SK-N-DZ (cell line): ENCODE results near the gene PAK1IP1. TPM values are rescaled to one million over a fixed set of nuclear protein-coding genes. Genes with fewer than 3 reads are reported as not detected.
"Not testable (repeated sequence)": the region's sequence is repeated elsewhere in the genome, so short reads cannot be mapped to it uniquely, and the experiment has no call there.

Experiments
- DNase-seq: peaks from one replicate; pipeline ENCODE4 v3.0.0-alpha.2; 2015; ENCODE audit warnings: low spot score
- polyA plus RNA-seq, 2 experiments: library from polyadenylated mRNA; depleted of rRNA; stranded (reverse); fragments of >200 nt; gene quantifications; 2 replicates each; pipeline ENCODE4 v1.2.3, GENCODE V29; 2014

PAK1IP1 gene
- polyA plus RNA-seq (2014; cell fraction: cytosol; rRNA removed), result 42.8 and 50.6 TPM in 2 replicates
- polyA plus RNA-seq (2014; cell fraction: nucleus; rRNA removed), result 27.8 and 31.8 TPM in 2 replicates

- peak; percentile 95 for DNase-seq
These were observed at the start of gene PAK1IP1, which contains the start of gene C6orf52 for GRCh38 chr6:10694302-10695085. TSS of gene PAK1IP1 (plus strand) at chr6:10694972. CDS start at chr6:10694986, 14 bp downstream. TSS of gene C6orf52 (minus strand) at chr6:10694616. CDS start at chr6:10687550, 7,066 bp downstream.

DNA sequence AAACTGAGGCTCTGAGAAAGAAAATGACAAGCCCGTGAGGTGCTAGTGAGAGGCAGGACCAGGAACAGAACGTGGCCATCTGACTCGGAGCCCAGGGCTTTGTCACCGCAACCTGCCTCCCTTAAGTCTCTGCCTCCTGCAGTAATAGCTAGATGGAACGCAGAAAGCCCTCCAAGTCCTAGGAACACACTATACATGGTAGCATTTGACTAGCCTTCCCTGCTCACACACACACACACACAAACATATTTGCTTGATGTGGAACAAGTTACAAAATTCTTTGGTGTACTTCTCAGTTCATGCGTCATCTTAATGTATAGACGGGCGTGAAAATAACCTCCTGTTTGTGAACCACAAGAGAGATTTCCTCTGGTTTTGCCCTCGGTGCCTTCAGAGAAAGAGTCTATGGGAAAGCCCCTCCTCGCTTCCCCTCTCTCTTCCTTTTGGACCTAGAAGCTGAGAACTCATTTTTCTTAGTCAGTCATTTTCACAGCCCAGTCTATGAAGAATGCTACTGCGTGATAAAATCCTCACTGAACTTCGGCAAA is 39.2 kb upstream of the PAK1IP1 start:
- DNase-seq, result no peak

DNA sequence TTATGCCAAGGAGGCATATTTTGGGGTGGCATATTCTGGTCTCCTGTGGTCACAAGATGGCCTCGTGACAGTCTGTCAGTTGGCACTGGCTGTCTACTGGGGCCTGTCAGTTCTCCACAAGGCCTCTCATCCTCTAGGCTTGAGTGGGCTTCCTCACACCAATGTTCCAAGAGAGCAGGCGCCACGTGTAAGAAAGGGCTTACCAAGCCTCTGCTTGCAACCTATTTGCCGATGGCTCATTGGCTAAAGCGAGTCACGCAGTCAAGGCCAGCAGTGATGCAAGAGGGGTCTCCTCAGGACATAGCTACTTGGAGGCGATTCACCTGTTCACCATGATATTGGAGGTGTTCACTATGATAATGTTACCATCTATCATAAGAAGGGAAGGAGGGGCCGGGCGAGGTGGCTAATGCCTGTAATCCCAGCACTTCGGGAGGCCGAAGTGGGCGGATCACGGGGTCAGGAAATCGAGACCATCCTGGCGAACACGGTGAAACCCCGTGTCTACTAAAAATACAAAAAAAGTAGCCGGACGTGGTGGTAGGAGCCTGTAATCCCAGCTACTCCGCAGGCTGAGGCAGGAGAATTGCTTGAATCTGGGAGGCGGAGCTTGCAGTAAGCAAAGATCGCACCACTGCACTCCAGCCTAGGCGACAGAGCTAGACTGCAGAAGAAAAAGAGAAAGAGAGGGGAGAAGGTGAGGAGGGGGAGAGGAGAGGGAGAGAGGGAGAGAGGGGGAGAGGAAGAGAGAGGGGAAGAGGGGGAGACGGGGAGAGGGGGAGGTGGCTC is 35.7 kb upstream of the PAK1IP1 start:
- no peak for DNase-seq

- peak; percentile 26 for DNase-seq
These were observed 34.9 kb upstream of the PAK1IP1 start for GRCh38 chr6:10659699-10660348.

DNA sequence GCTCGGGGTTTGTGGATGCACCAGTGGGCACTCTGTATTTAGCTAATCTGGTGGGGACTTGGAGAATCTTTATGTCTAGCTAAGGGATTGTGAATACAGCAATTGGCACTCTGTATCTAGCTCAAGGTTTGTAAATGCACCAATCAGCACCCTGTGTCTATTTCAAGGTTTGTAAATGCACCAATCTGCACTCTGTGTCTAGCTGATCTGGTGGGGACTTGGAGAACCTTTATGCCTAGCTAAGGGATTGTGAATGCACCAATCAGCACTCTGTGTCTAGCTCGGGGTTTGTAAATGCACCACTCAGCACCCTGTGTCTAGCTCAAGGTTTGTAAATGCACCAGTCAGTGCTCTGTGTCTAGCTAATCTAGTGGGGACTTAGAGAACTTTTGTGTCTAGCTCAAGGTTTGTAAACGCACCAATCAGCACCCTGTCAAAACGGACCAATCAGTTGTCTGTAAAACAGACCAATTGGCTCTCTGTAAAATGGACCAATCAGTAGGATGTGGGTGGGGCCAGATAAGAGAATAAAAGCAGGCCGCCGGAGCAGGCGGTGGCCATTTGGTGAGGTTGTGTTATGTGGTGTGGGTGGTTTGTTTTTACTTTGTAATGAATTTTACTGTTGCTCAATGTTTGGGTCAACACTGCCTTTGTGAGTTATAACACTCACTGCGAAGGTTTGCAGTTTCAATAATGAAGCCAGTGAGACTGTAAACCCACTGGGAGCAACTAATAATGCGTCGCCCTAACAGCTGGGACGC is 34.2 kb upstream of the PAK1IP1 start:
- DNase-seq, result not testable (repeated sequence)

GRCh38 chr6:10662207-10662606 is 32.6 kb upstream of the PAK1IP1 start:
- no peak for DNase-seq

- DNase-seq, result no peak
These were observed 32.0 kb upstream of the PAK1IP1 start for GRCh38 chr6:10662742-10663141.

- DNase-seq, result not testable (repeated sequence)
These were observed 29.2 kb upstream of the PAK1IP1 start for GRCh38 chr6:10665595-10665994.

- no peak for DNase-seq
These were observed 26.4 kb upstream of the PAK1IP1 start for GRCh38 chr6:10668126-10668917.

DNA sequence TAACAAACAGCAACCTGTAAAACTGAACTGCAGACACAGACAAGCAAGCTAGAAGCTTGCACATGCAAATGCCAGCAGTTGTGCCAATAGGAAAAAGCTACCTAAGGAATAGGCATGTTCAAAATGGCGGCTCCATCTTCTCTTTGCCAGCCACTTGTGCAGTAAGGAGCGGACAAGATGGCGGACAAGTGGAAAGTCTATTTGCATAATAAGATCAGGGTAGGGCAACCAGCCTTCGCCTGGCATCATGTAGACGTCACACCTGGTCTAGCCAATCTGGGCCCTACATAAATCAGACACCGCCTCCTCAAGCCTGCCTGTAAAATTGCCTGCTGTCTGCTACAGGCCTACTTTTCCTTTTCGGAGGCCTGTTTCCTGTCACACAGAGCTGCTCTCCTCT is 18.4 kb upstream of the PAK1IP1 start:
- peak; percentile 76 for DNase-seq

DNA sequence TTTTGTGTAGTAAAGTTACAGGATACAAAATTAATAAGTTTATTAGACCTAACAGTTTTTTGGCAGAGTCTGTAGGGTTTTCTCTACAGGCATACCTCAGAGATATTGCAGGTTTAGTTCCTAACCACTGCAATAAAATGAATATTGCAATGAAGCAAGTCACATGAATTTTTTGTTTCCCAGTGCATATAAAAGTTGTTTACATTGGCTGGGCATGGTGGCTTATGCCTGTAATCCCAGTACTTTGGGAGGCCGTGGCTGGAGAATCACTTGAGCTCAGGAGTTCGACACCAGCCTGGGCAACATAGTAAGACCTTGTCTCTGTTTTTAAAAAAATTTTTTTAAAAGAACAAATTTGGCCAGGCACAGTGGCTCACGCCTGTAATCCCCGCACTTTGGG is 16.3 kb upstream of the PAK1IP1 start:
- DNase-seq, result no peak

DNA sequence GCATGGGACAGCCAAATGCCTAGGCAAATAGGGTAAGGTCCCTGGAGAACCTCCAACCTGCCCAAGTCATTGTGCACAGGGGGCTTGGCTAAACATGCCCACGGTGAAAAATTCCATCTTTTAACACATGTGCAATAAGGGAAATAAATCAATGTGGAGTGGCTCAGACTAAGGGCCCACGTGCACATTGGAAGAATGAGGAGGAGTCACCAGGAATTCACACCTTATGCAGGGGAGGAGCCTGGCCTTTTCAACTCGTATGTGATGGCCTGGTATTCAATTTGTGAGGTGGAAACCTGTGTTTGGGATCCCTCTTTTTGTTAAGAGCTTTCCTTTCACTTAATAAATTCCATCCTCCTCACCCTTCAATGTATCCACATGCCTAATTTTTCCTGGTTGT is 13.0 kb upstream of the PAK1IP1 start:
- DNase-seq, result no peak

DNA sequence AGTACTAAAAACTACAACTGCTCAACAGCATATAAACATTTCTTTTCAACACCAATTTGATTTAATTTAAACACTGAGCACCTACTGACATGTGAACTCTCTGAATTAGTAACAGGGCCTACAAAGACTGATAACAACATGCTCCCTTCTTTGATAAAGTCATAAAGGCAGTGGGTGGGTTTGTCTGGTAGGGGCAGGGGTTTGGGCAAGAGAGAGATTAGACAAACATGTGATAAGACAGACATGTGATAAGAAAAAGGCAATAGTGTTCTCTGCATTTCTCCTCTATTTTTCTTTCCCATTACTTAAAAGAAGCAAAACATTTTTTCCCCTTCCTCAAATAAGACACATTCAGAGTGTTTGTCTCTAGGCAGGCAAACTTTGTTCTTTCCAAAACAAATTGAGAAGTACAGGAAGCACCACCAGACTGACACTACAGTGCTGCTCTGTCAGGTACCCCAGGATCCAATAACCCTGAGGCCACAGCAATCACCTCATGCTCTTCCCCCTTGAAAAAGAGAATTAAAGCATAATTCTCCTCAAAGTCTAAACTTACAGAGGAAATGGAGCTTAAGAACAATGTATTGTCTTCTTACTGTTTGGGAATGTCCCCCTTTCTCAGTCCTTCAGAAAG is 12.3 kb upstream of the PAK1IP1 start:
- no peak for DNase-seq

DNA sequence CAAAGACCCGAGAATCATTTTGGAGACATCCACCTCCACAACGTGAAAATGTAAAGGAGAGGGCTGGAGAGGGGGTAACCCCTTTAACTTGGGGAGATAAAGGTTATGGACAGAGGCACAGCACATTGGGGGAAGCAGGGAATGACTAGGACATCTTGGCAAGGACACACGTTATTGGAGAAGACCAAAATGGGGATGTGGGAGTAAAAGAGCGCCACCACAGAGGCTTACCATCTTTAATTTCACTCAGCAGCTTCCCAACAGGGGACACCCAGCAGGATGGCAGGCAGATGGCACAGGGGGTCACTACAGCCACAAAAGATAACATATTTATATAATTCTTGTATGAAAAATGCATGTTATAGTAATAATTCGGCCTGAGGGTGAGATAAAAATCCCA is 10.2 kb upstream of the PAK1IP1 start:
- no peak for DNase-seq

- DNase-seq, result no peak
These were observed 9.5 kb upstream of the PAK1IP1 start for GRCh38 chr6:10685092-10685915.

- no peak for DNase-seq
These were observed 7.9 kb upstream of the PAK1IP1 start for GRCh38 chr6:10686901-10687300.

GRCh38 chr6:10687582-10687981 is 7.2 kb upstream of the PAK1IP1 start:
- no peak for DNase-seq

DNA sequence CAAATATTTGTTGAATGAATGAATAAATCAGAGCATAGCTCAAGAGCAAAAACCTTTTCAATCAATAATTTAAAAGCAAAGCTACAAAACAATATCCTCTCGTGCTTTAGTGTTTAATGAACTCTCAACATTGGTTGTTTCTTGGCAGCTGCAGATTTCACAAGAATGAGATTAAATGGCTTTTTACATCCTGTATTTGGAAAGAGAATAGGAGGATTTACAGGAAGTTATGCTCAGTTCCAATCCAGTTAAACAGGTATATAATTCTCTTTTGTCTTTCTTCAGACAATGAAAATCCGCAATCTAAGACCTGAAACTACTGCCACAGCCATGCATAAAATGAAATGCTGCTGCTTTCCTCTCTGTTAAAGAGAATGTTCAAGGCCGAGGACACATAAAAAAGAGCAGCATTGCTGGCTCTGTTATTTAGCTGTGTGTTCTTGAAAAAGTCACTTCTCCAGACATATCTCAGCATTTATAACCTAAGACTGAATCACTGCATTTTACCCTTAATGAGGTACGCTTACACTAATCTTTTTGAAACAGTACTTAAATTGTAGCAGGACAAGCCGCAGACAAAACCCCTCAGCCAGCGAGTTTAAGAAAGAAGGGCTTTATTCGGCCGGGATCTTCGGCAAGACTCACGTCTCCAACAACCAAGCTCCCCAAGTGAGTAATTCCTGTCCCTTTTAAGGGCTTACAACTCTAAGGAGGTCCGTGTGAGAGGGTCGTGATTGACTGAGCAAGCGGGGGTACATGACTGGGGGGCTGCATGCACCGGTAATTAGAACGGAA is 3.9 kb upstream of the PAK1IP1 start:
- no peak for DNase-seq
